Dermis lymphatic vessel endothelial cell (primary cell): ENCODE results near the gene CARNS1. TPM values are rescaled to one million over a fixed set of nuclear protein-coding genes. Genes with fewer than 3 reads are reported as not detected.

Experiments
- total RNA-seq: library from RNA; depleted of rRNA; stranded (reverse); fragments of >200 nt; gene quantifications from 2 replicates; pipeline ENCODE4 v1.2.1, GENCODE V29; 2014

CARNS1 gene, protein sequence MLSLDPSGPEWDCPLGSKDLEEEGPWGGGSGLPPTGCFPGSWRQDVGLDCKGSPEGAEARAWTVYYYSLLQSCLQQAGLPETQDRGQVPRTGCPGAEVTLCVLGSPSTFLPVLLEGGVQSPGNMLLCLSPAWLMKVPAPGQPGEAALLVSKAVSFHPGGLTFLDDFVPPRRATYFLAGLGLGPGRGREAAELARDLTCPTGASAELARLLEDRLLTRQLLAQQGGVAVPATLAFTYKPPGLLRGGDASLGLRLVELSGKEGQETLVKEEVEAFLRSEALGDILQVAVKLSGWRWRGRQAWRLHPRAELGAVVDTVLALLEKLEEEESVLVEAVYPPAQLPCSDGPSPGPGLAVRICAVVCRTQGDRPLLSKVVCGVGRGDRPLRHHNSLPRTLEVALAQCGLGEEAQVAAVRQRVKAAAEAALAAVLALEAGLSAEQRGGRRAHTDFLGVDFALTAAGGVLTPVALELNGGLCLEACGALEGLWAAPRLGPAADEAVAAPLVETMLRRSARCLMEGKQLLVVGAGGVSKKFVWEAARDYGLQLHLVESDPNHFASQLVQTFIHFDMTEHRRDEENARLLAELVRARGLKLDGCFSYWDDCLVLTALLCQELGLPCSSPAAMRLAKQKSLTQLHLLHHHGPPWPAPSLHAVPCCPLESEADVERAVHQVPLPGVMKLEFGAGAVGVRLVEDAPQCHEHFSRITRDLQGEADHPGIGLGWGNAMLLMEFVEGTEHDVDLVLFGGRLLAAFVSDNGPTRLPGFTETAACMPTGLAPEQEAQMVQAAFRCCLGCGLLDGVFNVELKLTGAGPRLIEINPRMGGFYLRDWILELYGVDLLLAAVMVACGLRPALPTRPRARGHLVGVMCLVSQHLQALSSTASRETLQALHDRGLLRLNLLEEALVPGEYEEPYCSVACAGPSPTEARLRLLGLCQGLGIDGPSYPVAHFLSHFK
- 0.09 and 0.22 TPM in 2 replicates for total RNA-seq

GRCh38 chr11:67415501-67416304 lies at the start of gene CARNS1:
CARNS1 (plus strand) TSS chr11:67415678; CDS start chr11:67416200, 522 bp downstream.

DNA sequence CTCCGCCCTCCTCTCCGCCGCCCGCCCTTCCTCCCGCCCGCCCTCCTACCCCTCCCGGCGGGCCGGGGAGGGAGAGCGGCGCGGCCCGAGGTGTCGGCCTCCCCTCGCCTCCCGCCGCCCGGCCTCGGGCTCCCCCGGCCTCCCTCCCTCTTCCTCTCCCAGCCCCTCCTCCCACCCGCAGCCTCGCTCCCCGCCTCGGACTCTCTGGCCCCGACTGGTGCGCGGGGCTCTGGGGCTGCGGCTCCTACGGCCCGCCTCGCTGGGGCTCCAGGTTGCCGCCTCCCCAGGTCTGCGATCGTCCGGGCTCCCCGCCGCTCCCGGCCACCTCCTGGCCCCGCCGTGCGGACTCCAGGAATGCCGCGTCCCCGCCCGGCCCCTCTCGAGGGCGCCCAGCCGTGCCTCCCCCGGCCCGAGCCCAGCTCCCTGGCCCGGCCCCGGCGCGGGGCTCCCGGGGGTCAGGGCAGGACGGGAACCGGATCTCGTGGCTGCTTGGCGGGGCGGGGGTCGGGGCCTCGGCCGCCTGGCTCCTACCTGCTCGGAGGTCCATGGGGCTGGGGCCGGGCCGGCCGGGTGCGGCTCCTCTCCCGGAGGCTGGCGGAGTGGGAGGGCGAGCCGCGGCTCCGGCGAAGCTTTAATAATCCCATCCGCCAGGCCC lies 42.4 kb upstream of the CARNS1 start, which contains the start of gene CLCF1:
Gene CLCF1 (minus strand): TSS at position 606 of the 655 bp plus-strand sequence. CDS start 59 bp downstream, at position 547.

GRCh38 chr11:67391304-67392182 lies 23.9 kb upstream of the CARNS1 start, which contains the start of gene RAD9A:
RAD9A (plus strand) TSS chr11:67391986; CDS start chr11:67392045, 59 bp downstream.

DNA sequence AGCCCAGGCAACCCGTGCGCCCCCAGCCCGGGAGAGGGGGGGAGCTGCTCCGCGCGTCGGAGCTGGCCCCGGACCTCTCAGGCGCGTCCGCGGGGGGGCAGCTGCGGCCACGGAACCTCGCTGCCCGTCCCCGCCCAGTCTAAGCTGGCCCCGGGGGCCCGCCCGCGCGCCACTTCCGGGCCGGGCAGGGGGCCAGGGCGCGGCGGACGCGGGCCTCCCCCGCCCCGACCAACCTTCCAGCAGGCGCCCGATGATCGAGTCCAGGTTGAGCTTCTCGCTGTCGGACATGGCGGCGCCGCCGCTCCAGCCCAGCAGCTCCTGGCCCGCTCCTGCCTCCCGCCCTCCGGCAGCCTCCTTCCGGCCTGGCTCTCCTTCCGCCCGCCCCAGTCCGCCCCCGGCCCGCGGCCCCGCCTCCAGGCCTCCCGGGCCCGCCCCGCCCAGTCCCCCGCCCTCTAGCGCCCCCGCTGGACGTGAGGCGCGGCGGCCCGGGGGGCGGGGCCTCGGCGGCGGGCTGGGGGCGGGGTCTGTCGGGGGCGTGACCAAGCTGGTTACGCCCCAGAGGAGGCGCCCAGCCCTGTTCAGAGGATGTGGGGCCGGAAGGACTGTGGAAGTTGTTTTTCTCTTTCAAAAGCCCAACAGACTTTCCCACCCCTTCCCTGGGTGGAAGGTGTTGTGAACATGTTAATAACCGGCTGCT lies 13.8 kb upstream of the CARNS1 start, which contains the start of gene PPP1CA:
Gene PPP1CA (minus strand): TSS at position 364 of the 697 bp plus-strand sequence. CDS start 76 bp downstream, at position 288.

GRCh38 chr11:67428052-67429001 lies 12.8 kb downstream of the CARNS1 start, which contains the start of gene RPS6KB2:
RPS6KB2 (plus strand) TSS chr11:67428494; CDS start chr11:67428546, 52 bp downstream.

DNA sequence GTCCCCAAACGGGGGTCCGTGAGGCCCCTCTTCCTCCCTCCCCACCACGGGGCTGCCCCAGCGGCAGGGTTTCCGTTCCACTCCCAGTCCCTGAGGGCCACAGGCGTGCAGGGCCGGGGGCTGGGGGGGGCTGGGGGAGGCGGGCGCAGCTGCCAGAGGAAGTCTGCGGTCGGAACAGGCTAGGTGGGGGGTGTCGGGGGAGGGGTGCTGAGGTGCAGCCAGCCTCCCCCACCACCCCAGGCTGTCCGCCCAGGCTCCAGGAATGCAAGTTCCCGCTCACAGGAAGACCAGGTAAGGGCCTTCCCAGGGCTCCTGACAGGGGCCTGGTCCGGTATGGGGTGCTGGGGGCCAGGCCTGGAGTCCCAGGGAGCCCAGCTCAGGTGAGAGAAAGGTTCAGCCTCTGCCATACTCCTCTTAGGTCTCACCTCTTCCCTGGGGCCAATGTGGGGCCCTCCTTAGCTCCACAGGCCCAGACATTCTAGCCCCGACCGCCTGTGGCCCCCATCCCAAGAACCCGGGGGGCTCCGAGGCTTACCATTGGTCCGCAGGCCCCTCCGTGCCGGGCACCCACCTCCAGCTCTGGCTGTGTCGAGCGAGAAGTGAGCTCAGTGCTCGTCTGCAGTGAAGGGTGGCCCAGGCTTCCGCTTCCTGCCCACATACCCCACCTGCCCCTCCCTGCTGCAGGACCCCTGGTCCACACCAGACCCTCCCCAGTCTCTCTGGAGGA lies 21.8 kb downstream of the CARNS1 start, which contains the start of gene PTPRCAP:
Gene PTPRCAP (minus strand): TSS at position 601 of the 727 bp plus-strand sequence. CDS start 63 bp downstream, at position 538.

DNA sequence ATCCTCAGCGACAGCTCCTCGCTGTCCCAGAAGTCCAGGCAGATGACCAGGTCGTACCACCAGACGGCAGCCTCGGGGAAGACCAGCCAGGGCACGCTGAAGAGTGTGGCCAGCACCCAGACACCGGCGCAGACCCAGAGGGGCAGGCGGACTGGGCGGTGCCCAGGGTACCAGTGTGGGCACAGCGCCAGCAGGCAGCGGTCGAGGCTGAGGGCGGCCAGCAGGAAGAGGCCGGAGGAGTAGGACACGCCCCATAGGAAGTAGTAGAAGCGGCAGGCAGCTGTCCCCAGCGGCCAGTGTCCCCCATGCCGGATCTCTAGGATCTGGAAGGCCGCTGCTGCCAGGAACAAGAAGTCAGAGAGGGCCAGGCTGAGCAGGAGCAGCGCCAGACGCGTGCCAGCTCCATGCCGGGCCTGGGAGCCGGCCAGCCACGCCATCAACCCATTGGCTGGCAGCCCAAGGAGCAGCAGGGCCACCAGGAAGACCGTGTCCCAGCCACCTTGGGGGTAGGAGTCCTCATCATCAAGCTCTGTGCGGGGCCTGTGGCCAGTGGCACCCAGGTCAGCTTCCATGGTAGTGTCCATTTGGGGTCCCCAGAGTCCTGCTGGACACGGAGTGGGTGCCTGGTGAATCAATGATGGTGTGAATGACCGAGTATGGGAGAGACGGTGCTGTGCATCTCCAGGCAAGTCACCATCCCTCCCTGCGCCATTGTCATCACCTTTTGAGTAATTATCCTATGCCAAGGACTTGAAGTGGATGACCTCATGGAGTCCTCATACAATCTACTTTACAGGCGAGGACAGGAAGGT lies 36.9 kb downstream of the CARNS1 start, which contains the start of gene GPR152:
Gene GPR152 (minus strand): TSS at position 589 of the 812 bp plus-strand sequence. CDS start 5 bp downstream, at position 584.

DNA sequence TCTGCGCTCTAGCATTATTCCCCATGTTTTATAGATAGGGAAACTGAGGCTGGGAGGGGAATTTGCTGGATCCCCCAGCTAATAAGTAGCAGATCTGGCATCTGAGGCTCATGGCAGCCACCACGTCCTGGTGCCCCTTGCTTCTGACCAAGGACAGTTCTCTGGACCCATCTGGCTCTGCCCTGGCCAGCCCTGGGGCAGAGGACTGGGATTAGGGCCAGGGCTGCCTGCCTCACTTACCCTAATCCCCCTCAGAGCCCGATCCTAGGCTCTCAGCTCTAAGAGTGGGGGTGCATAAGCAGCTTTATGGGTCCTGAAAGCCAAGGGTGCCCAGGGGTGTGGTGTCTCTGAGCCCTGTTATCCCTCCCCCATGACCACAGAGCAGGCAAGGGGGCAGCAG lies 39.6 kb downstream of the CARNS1 start, which contains the start of gene CABP4:
Gene CABP4 (plus strand): TSS at position 301 of the 400 bp plus-strand sequence. CDS start 70 bp downstream, at position 371.

GRCh38 chr11:67468759-67469507 lies 53.5 kb downstream of the CARNS1 start, which contains the start of gene TMEM134:
TMEM134 (minus strand) TSS chr11:67469251; CDS start chr11:67469192, 59 bp downstream.

Other genes with a start within 250 kb of the CARNS1 start
- gene GRK2, start 149.2 kb upstream of the CARNS1 start, total RNA-seq, result 22.9 and 26.1 TPM in 2 replicates
- gene ANKRD13D, start 126.4 kb upstream of the CARNS1 start, total RNA-seq, result 18.6 and 25.5 TPM in 2 replicates
- 7.8 and 10.2 TPM in 2 replicates for gene SSH3, start 112.1 kb upstream of the CARNS1 start, total RNA-seq
- gene POLD4, start 62.1 kb upstream of the CARNS1 start, total RNA-seq, result 22.0 and 30.9 TPM in 2 replicates
- 2.0 and 2.4 TPM in 2 replicates for gene CLCF1, start 42.1 kb upstream of the CARNS1 start, total RNA-seq
- gene RAD9A, start 23.7 kb upstream of the CARNS1 start, total RNA-seq, result 4.3 and 4.8 TPM in 2 replicates
- 233 and 254 TPM in 2 replicates for gene PPP1CA, start 13.8 kb upstream of the CARNS1 start, total RNA-seq
- gene TBC1D10C, start 11.6 kb upstream of the CARNS1 start, total RNA-seq, result 0.09 and 0.22 TPM in 2 replicates
- 25.0 and 26.3 TPM in 2 replicates for gene RPS6KB2, start 12.8 kb downstream of the CARNS1 start, total RNA-seq
- gene PTPRCAP, start 22.0 kb downstream of the CARNS1 start, total RNA-seq, result 0.11 and 0.43 TPM in 2 replicates
- 122 and 145 TPM in 2 replicates for gene CORO1B, start 27.8 kb downstream of the CARNS1 start, total RNA-seq
- not detected in 2 replicates for gene GPR152, start 37.1 kb downstream of the CARNS1 start, total RNA-seq
- gene CABP4, start 39.7 kb downstream of the CARNS1 start, total RNA-seq, result 1.5 and 2.0 TPM in 2 replicates
- gene TMEM134, start 53.6 kb downstream of the CARNS1 start, total RNA-seq, result 21.1 and 21.8 TPM in 2 replicates
- gene AIP, start 67.3 kb downstream of the CARNS1 start, total RNA-seq, result 101 TPM in 2 replicates
- 2.8 and 3.1 TPM in 2 replicates for gene PITPNM1, start 89.7 kb downstream of the CARNS1 start, total RNA-seq
- 10.3 and 23.1 TPM in 2 replicates for gene CDK2AP2, start 92.5 kb downstream of the CARNS1 start, total RNA-seq
- gene CABP2, start 107.8 kb downstream of the CARNS1 start, total RNA-seq, result not detected in 2 replicates
- 473 and 682 TPM in 2 replicates for gene GSTP1, start 168.1 kb downstream of the CARNS1 start, total RNA-seq
- 121 and 130 TPM in 2 replicates for gene NDUFV1, start 191.3 kb downstream of the CARNS1 start, total RNA-seq
- 3.6 and 5.4 TPM in 2 replicates for gene NUDT8, start 214.3 kb downstream of the CARNS1 start, total RNA-seq
- not detected in 2 replicates for gene TBX10, start 224.1 kb downstream of the CARNS1 start, total RNA-seq
- not detected in 2 replicates for gene ACY3, start 235.1 kb downstream of the CARNS1 start, total RNA-seq